ENCODE measurements around the gene ST3GAL2. TPM values are rescaled to one million over a fixed set of nuclear protein-coding genes. Genes with fewer than 3 reads are reported as not detected.

Gene ST3GAL2
- total RNA-seq, 1 donor from 2014 or later = 57.4 TPM

GRCh38 chr16:70467608-70468007, 28.7 kb upstream of the ST3GAL2 start:
- no peak for ATAC-seq (ENCODE audit: low read depth)
- H3K4me1 Mint-ChIP-seq = no peaks in the 10 kb centered on the region
- intact Hi-C loops (cut with micrococcal nuclease) = no loop called here
- TF ChIP-seq CTCF (IDR thresholded peaks at IDR 0.05) = no peak
- H3K4me3 Mint-ChIP-seq = no peak overlapping the region
- H3K36me3 Mint-ChIP-seq (ENCODE audit: low read depth) = peaks cover 12% of the 10 kb centered on the region
- ChIA-PET CTCF (interaction anchor here (0.8 to 1.4 kb wide), 2 partner anchors 71 to 97 kb away, joined by 3 to 8 read pairs; no protein-coding TSS in a partner anchor), POLR2A (no interaction called here)
- no peaks in the 10 kb centered on the region for H3K9me3 Mint-ChIP-seq
- H3K27me3 Mint-ChIP-seq = no peaks in the 10 kb centered on the region
- no peak overlapping the region for H3K27ac Mint-ChIP-seq
- DNase-seq = no peak

- DNase-seq = no peak
- TF ChIP-seq CTCF (IDR thresholded peaks at IDR 0.05) = no peak
- no peaks in the 10 kb centered on the region for H3K27me3 Mint-ChIP-seq
- peaks cover 12% of the 10 kb centered on the region for H3K36me3 Mint-ChIP-seq (ENCODE audit: low read depth)
- no peaks in the 10 kb centered on the region for H3K9me3 Mint-ChIP-seq
- H3K4me1 Mint-ChIP-seq = no peaks in the 10 kb centered on the region
- H3K4me3 Mint-ChIP-seq = no peak overlapping the region
- POLR2A ChIA-PET = interaction anchor here (1.1 kb wide), 1 partner anchor 86 kb away, joined by 3 read pairs; no protein-coding TSS in a partner anchor
- CTCF ChIA-PET = interaction anchor here (0.8 to 1.4 kb wide), 2 partner anchors 71 to 97 kb away, joined by 3 to 8 read pairs; no protein-coding TSS in a partner anchor
- H3K27ac Mint-ChIP-seq = no peak overlapping the region
- ATAC-seq (ENCODE audit: low read depth) = no peak
- intact Hi-C loops (cut with micrococcal nuclease) = no loop called here
These were observed 28.2 kb upstream of the ST3GAL2 start for GRCh38 chr16:70467113-70467512.

- Mint-ChIP-seq H3K9me3 (no peaks in the 10 kb centered on the region), H3K4me3 (no peak overlapping the region), H3K27ac (no peak overlapping the region), H3K4me1 (no peaks in the 10 kb centered on the region), H3K27me3 (no peaks in the 10 kb centered on the region), H3K36me3 (ENCODE audit: low read depth) (peaks cover 14% of the 10 kb centered on the region)
- intact Hi-C loops (cut with micrococcal nuclease) = no loop called here
- no peak for TF ChIP-seq CTCF (IDR thresholded peaks at IDR 0.05)
- CTCF ChIA-PET = interaction anchor here (0.8 to 1.4 kb wide), 2 partner anchors 70 to 96 kb away, joined by 3 to 8 read pairs; no protein-coding TSS in a partner anchor
- DNase-seq (no peak), ATAC-seq (ENCODE audit: low read depth) (no peak)
- POLR2A ChIA-PET = interaction anchor here (1.1 kb wide), 1 partner anchor 85 kb away, joined by 3 read pairs; no protein-coding TSS in a partner anchor
These were observed 27.8 kb upstream of the ST3GAL2 start for GRCh38 chr16:70466805-70467076.

- no peak for TF ChIP-seq CTCF (IDR thresholded peaks at IDR 0.05)
- no peaks in the 10 kb centered on the region for H3K27me3 Mint-ChIP-seq
- no peaks in the 10 kb centered on the region for H3K4me1 Mint-ChIP-seq
- no peaks in the 10 kb centered on the region for H3K9me3 Mint-ChIP-seq
- ChIA-PET POLR2A (interaction anchor here (1.1 kb wide), 1 partner anchor 85 kb away, joined by 3 read pairs; no protein-coding TSS in a partner anchor), CTCF (interaction anchor here (1.4 kb wide), 1 partner anchor 70 kb away, joined by 8 read pairs; no protein-coding TSS in a partner anchor)
- intact Hi-C loops (cut with micrococcal nuclease) = no loop called here
- no peak for DNase-seq
- peaks cover 14% of the 10 kb centered on the region for H3K36me3 Mint-ChIP-seq (ENCODE audit: low read depth)
- no peak overlapping the region for H3K27ac Mint-ChIP-seq
- H3K4me3 Mint-ChIP-seq = no peak overlapping the region
- ATAC-seq (ENCODE audit: low read depth) = no peak
These were observed 27.3 kb upstream of the ST3GAL2 start for GRCh38 chr16:70465999-70466804.

- Mint-ChIP-seq H3K4me3 (no peak overlapping the region), H3K36me3 (ENCODE audit: low read depth) (peaks cover 14% of the 10 kb centered on the region), H3K27me3 (no peaks in the 10 kb centered on the region), H3K4me1 (no peaks in the 10 kb centered on the region), H3K9me3 (no peaks in the 10 kb centered on the region), H3K27ac (no peak overlapping the region)
- no peak for DNase-seq
- no peak for ATAC-seq (ENCODE audit: low read depth)
- intact Hi-C loops (cut with micrococcal nuclease) = no loop called here
- POLR2A ChIA-PET = no interaction called here
- CTCF ChIA-PET = no interaction called here
- no peak for TF ChIP-seq CTCF (IDR thresholded peaks at IDR 0.05)
These were observed 24.3 kb upstream of the ST3GAL2 start for GRCh38 chr16:70463235-70463634.

All from activated B cell treated with CpG ODN at 0.5 μM for 24 hours (primary cell).